Measurements from ENCODE around the gene RAB3A.

DNA sequence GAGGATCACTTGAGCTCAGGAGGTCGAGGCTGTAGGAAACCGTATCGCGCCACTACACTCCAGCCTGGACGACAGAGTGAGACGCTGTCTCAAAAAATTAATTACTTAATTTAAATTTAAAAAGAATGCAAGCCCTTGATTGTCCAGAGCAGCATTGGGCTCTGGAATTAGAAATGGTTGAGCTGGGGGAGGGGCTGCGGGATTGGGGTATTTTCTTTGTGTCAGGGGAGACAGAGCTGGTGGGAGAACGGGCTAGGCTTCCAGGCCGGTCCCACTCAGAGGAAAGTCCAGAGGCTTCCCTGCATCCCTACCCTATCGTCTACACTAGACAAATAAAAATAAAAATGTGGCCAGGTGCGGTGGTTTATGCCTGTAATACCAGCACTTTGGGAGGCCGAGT is 2.2 kb upstream of the RAB3A start:
- TF ChIP-seq, protein P1, sequence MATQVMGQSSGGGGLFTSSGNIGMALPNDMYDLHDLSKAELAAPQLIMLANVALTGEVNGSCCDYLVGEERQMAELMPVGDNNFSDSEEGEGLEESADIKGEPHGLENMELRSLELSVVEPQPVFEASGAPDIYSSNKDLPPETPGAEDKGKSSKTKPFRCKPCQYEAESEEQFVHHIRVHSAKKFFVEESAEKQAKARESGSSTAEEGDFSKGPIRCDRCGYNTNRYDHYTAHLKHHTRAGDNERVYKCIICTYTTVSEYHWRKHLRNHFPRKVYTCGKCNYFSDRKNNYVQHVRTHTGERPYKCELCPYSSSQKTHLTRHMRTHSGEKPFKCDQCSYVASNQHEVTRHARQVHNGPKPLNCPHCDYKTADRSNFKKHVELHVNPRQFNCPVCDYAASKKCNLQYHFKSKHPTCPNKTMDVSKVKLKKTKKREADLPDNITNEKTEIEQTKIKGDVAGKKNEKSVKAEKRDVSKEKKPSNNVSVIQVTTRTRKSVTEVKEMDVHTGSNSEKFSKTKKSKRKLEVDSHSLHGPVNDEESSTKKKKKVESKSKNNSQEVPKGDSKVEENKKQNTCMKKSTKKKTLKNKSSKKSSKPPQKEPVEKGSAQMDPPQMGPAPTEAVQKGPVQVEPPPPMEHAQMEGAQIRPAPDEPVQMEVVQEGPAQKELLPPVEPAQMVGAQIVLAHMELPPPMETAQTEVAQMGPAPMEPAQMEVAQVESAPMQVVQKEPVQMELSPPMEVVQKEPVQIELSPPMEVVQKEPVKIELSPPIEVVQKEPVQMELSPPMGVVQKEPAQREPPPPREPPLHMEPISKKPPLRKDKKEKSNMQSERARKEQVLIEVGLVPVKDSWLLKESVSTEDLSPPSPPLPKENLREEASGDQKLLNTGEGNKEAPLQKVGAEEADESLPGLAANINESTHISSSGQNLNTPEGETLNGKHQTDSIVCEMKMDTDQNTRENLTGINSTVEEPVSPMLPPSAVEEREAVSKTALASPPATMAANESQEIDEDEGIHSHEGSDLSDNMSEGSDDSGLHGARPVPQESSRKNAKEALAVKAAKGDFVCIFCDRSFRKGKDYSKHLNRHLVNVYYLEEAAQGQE (IDR thresholded peaks at IDR 0.05; ENCODE audit: insufficient read depth in 1 of 2, low read depth in 2 of 2, low read length in 1 of 2), result no peak
- TF ChIP-seq POLR2AphosphoS5 (IDR thresholded peaks at IDR 0.05; ENCODE audit: low read depth, low read length), result no peak
- TF ChIP-seq, protein P2, sequence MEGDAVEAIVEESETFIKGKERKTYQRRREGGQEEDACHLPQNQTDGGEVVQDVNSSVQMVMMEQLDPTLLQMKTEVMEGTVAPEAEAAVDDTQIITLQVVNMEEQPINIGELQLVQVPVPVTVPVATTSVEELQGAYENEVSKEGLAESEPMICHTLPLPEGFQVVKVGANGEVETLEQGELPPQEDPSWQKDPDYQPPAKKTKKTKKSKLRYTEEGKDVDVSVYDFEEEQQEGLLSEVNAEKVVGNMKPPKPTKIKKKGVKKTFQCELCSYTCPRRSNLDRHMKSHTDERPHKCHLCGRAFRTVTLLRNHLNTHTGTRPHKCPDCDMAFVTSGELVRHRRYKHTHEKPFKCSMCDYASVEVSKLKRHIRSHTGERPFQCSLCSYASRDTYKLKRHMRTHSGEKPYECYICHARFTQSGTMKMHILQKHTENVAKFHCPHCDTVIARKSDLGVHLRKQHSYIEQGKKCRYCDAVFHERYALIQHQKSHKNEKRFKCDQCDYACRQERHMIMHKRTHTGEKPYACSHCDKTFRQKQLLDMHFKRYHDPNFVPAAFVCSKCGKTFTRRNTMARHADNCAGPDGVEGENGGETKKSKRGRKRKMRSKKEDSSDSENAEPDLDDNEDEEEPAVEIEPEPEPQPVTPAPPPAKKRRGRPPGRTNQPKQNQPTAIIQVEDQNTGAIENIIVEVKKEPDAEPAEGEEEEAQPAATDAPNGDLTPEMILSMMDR (IDR thresholded peaks at IDR 0.05), result no peak

All from Panc1 (cell line).